Measurements from ENCODE around the gene ITPRID1.

GRCh38 chr7:31702354-31702753 lies 188.5 kb downstream of the ITPRID1 start:
- TF ChIP-seq CTCF (IDR thresholded peaks at IDR 0.05), result no peak
- no peak for TF ChIP-seq EP300 (IDR thresholded peaks at IDR 0.05; ENCODE audit: low read depth)
- no peak for TF ChIP-seq POLR2A (IDR thresholded peaks at IDR 0.05)
- no peak for TF ChIP-seq POLR2AphosphoS5 (IDR thresholded peaks at IDR 0.05)
